ENCODE measurements around the gene GRM5.

- TF ChIP-seq TAF1 (conservative IDR thresholded peaks at IDR 0.05) (no peak), CTCF (IDR thresholded peaks at IDR 0.05; ENCODE audit: low read depth, low read length, missing input control) (no peak), YY1 (IDR thresholded peaks at IDR 0.05) (no peak), HNF4A (conservative IDR thresholded peaks at IDR 0.05) (no peak), ZBTB33 (IDR thresholded peaks at IDR 0.05) (no peak)
Observed at GRCh38 chr11:88555018-88555828, 510.6 kb downstream of the GRM5 start.
